ENCODE measurements around the gene ERC1.

- no peak for TF ChIP-seq EZH2phosphoT487 (IDR thresholded peaks at IDR 0.05; ENCODE audit: borderline replicate concordance, low read length)
- no peak for TF ChIP-seq CTCF (conservative IDR thresholded peaks at IDR 0.05; ENCODE audit: low read depth, low read length)
- no peak for TF ChIP-seq EZH2 (IDR thresholded peaks at IDR 0.05; ENCODE audit: low read length, unreplicated experiment)
These were observed 341.3 kb downstream of the ERC1 start for GRCh38 chr12:1332327-1332726.
